Vagina (tissue), 2 donors: ENCODE measurements around the gene RTCB.

Source experiments
- CTCF ChIP-seq, 3 experiments: fragments of 450-650 bp in 2 of 3; fragments of 200-600 bp in 1 of 3; sonication (generic) in 1 of 3; IDR thresholded peaks; one replicate each; pipeline ENCODE4 v1.5.1; 2017 to 2019; ENCODE audit warnings: antibody characterized with exemption in 3 of 3, mild to moderate bottlenecking in 2 of 3, moderate library complexity in 2 of 3
- POLR2AphosphoS5 ChIP-seq, 2 donors: sonication (generic); formaldehyde crosslinking; IDR thresholded peaks; one replicate each; pipeline ENCODE4 v1.9.0; 2017; ENCODE audit warnings: antibody characterized with exemption in 2 of 2, mild to moderate bottlenecking in 2 of 2, low read depth in 1 of 2; ENCODE audit not compliant: insufficient read depth in 1 of 2

- peak; percentile 86 to 95 for TF ChIP-seq POLR2AphosphoS5 (IDR thresholded peaks at IDR 0.05; ENCODE audit: insufficient read depth in 1 of 2, low read depth in 1 of 2)
- TF ChIP-seq CTCF (IDR thresholded peaks at IDR 0.05): no peak
Measured at GRCh38 chr22:32411829-32412592, at the start of gene RTCB.
